GM23338 (cell line): Measurements from ENCODE around the gene MYCBPAP.

Experiments used
- CREB1 ChIP-seq: fragments of 250-450 bp; sonication (Bioruptor Pico); IDR thresholded peaks from 2 replicates; pipeline ENCODE4 v1.5.0; 2020; ENCODE audit warnings: low read depth, mild to moderate bottlenecking, moderate library complexity
- CTCF ChIP-seq, 2 experiments: fragments of 200-600 bp in 1 of 2; sonication (generic) in 1 of 2; conservative IDR thresholded peaks; 2 replicates each; pipeline versions ENCODE4 v1.5.1 to v1.6.1; 2016 to 2017; ENCODE audit warnings: antibody characterized with exemption in 2 of 2, low read depth in 2 of 2, mild to moderate bottlenecking in 2 of 2, moderate library complexity in 1 of 2
- ETS1 ChIP-seq: IDR thresholded peaks from 2 replicates; pipeline ENCODE4 v1.6.1; 2016; ENCODE audit warnings: antibody characterized with exemption
- EZH2 ChIP-seq: fragments of 200-600 bp; sonication (generic); IDR thresholded peaks from one replicate; pipeline ENCODE4 v1.8.0; 2017; ENCODE audit warnings: antibody characterized with exemption, mild to moderate bottlenecking, low read depth; ENCODE audit not compliant: unreplicated experiment
- NANOG ChIP-seq: IDR thresholded peaks from 2 replicates; pipeline ENCODE4 v1.6.1; 2016; ENCODE audit warnings: antibody characterized with exemption, borderline replicate concordance
- POLR2AphosphoS5 ChIP-seq: IDR thresholded peaks from 2 replicates; pipeline ENCODE4 v1.6.1; 2016; ENCODE audit warnings: antibody characterized with exemption, low read depth

- TF ChIP-seq EZH2 (no peak), ETS1 (no peak), CTCF (conservative IDR thresholded peaks at IDR 0.05; ENCODE audit: low read depth in 2 of 2) (no peak), NANOG (no peak), CREB1 (CRISPR knock-in tag) (no peak), POLR2AphosphoS5 (no peak)
These were observed 37.0 kb upstream of the MYCBPAP start for GRCh38 chr17:50471009-50471905.
